ENCODE data around the gene SELL. TPM values are rescaled to one million over a fixed set of nuclear protein-coding genes. Genes with fewer than 3 reads are reported as not detected.

SELL gene
- total and polyA plus RNA-seq, 2 of the 8 experiments (the other 6 are each of a cell fraction or from before 2014, with no cell fraction given): not detected

DNA sequence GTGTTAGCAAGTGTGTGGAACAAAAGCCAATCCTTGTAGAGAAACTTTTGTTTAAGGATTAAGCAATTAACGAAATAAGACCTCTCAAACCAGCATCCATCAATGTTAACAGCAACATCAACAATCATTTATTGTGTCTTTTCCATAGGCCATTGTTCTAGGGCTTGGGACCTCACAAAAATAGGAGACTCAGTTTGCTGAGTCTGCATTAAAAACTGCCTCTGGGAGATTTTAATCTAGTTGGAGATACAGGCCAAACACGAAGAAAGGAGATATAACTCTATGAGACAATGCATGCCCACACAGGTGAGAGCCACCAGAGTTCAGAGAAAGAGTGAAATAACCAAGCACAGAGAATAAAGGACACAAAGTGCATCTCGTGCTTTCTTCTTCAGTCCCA, 67.1 kb downstream of the SELL start:
- Histone ChIP-seq H4K5ac (ENCODE audit: insufficient read length, low read depth, low read length) (no peak overlapping the region), H3K56ac (replicated peaks; ENCODE audit: insufficient read length, low read depth, low read length) (no peak overlapping the region), H4K20me1 (replicated peaks in 1 of 2; ENCODE audit: control insufficient read depth in 1 of 2, insufficient read depth in 2 of 2, low read length in 2 of 2) (peaks cover 0 to 1% of the 10 kb centered on the region in 2 experiments), H4K8ac (ENCODE audit: extremely low read depth, insufficient read depth, low read length) (no peak overlapping the region), H2BK12ac (ENCODE audit: low read depth, low read length) (no peak overlapping the region), H3K4ac (replicated peaks; ENCODE audit: insufficient read length, low read depth, low read length) (no peak overlapping the region), H2AFZ (ENCODE audit: low read length) (no peak overlapping the region), H3K27ac (ENCODE audit: low read depth, low read length) (no peak overlapping the region), H3K79me2 (ENCODE audit: control insufficient read depth in 1 of 2, insufficient read depth in 2 of 2, low read length in 2 of 2) (no peaks in the 10 kb centered on the region), H3K4me2 (ENCODE audit: insufficient read depth in 1 of 2, low read depth in 2 of 2, low read length in 2 of 2) (no peak overlapping the region), H2BK120ac (replicated peaks; ENCODE audit: low read depth, low read length) (no peak overlapping the region), H2BK5ac (ENCODE audit: low read depth, low read length) (no peak overlapping the region), H3K27me3 (replicated peaks in 1 of 4; ENCODE audit: control insufficient read depth in 3 of 4, extremely low read depth in 1 of 4, insufficient read depth in 3 of 4, low read length in 3 of 4) (no peaks in the 10 kb centered on the region; a peak in 1 of 7 replicates), H3K4me1 (replicated peaks in 1 of 4; ENCODE audit: control insufficient read depth in 3 of 4, insufficient read depth in 4 of 4, low read length in 3 of 4) (no peaks in the 10 kb centered on the region), H3K36me3 (ENCODE audit: control insufficient read depth in 2 of 4, insufficient read depth in 4 of 4, low read length in 3 of 4) (no peaks in the 10 kb centered on the region), H3K9me3 (ENCODE audit: insufficient read depth in 2 of 2, low read depth in 1 of 2, low read length in 1 of 2) (no peaks in the 10 kb centered on the region), H4K91ac (replicated peaks; ENCODE audit: insufficient read length, low read length) (no peak overlapping the region), H2BK20ac (ENCODE audit: low read length) (no peak overlapping the region), H3K4me3 (ENCODE audit: extremely low read depth in 1 of 4, insufficient read depth in 2 of 4, low read depth in 3 of 4, low read length in 4 of 4) (no peak overlapping the region), H3K23ac (ENCODE audit: insufficient read length) (no peak overlapping the region), H3K23me2 (ENCODE audit: low read depth, low read length) (no peaks in the 10 kb centered on the region), H2BK15ac (ENCODE audit: low read length) (no peak overlapping the region), H3K9ac (replicated peaks in 1 of 4; ENCODE audit: extremely low read depth in 1 of 4, low read depth in 3 of 4, low read length in 3 of 4) (no peak overlapping the region), H3K79me1 (ENCODE audit: low read depth, low read length) (no peaks in the 10 kb centered on the region), H3K18ac (ENCODE audit: extremely low read depth, low read length) (no peak overlapping the region), H2AK5ac (ENCODE audit: low read depth, low read length) (no peak overlapping the region), H3K14ac (ENCODE audit: insufficient read length) (no peak overlapping the region)
- peak; percentile 53 for TF ChIP-seq MAFK (IDR thresholded peaks at IDR 0.05; ENCODE audit: low read depth, low read length)
- TF ChIP-seq HDAC6 (IDR thresholded peaks at IDR 0.05; ENCODE audit: low read depth, low read length): no peak
- no peak for DNase-seq (ENCODE audit: low read depth in 1 of 2, low spot score in 2 of 2)
- 82% methylated on average over 3 of the region's 3 CpGs; no CpG with 5 or more reads in 1 of the 2 experiments for WGBS, 2 experiments (ENCODE audit: extremely low coverage in 1 of 2, insufficient coverage in 1 of 2, insufficient read length in 1 of 2, insufficient replicate concordance in 2 of 2, low coverage in 1 of 2, low lambda C conversion rate in 2 of 2, missing lambda C conversion rate in 1 of 2)
- ChIA-PET CTCF (ENCODE audit: partially characterized antibody) (interaction anchor here (2.3 kb wide), 1 partner anchor 42 kb away, joined by 8 read pairs; no protein-coding TSS in a partner anchor), POLR2A (ENCODE audit: partially characterized antibody) (no interaction called here)
- FAIRE-seq: no peak

Other genes starting within 250 kb of the SELL start
- gene SLC19A2, start 225.7 kb downstream of the SELL start, total RNA-seq (2021; fragmentation: NEBNext Ultra II Directional; extraction: Animal tissue kit (Norgen Biotek cat#: 25700)): 22.5 and 23.2 TPM in 2 replicates
- gene SLC19A2, start 225.7 kb downstream of the SELL start, polyA plus RNA-seq (2011; rRNA removed): 18.4 and 21.2 TPM in 2 replicates
- gene F5, start 125.1 kb downstream of the SELL start, total RNA-seq (2021; fragmentation: NEBNext Ultra II Directional; extraction: Animal tissue kit (Norgen Biotek cat#: 25700)): 0.04 TPM in 1 of 2 replicates, not detected in the other
- 0.02 and 0.06 TPM in 2 replicates for gene F5, start 125.1 kb downstream of the SELL start, polyA plus RNA-seq (2011; rRNA removed)
- not detected in 2 replicates for gene SELP, start 81.5 kb downstream of the SELL start, total RNA-seq (2021; fragmentation: NEBNext Ultra II Directional; extraction: Animal tissue kit (Norgen Biotek cat#: 25700))
- gene SELP, start 81.5 kb downstream of the SELL start, polyA plus RNA-seq (2011; rRNA removed): not detected in 2 replicates
- gene SELE, start 22.5 kb upstream of the SELL start, total RNA-seq (2021; fragmentation: NEBNext Ultra II Directional; extraction: Animal tissue kit (Norgen Biotek cat#: 25700)): not detected in 2 replicates
- gene SELE, start 22.5 kb upstream of the SELL start, polyA plus RNA-seq (2011; rRNA removed): not detected in 2 replicates
- gene METTL18, start 83.3 kb upstream of the SELL start, total RNA-seq (2021; fragmentation: NEBNext Ultra II Directional; extraction: Animal tissue kit (Norgen Biotek cat#: 25700)): 6.0 and 7.6 TPM in 2 replicates
- gene METTL18, start 83.3 kb upstream of the SELL start, polyA plus RNA-seq (2011; rRNA removed): 0.88 and 1.4 TPM in 2 replicates
- 4.3 and 5.3 TPM in 2 replicates for gene SCYL3, start 182.3 kb upstream of the SELL start, total RNA-seq (2021; fragmentation: NEBNext Ultra II Directional; extraction: Animal tissue kit (Norgen Biotek cat#: 25700))
- 2.4 and 2.7 TPM in 2 replicates for gene SCYL3, start 182.3 kb upstream of the SELL start, polyA plus RNA-seq (2011; rRNA removed)

Data from H1 (cell line).